GM18526 (cell line): Measurements from ENCODE around the gene RASA2.

Experiments used
- POLR2A ChIP-seq: IDR thresholded peaks from 3 replicates; pipeline ENCODE4 v1.6.1; 2011; ENCODE audit not compliant: insufficient read length; ENCODE audit errors: extremely low read depth

RASA2 gene

GRCh38 chr3:141452773-141453172, 34.1 kb upstream of the RASA2 start:
- no peak for TF ChIP-seq POLR2A

- TF ChIP-seq POLR2A = no peak
Observed at GRCh38 chr3:141454054-141454453, 32.8 kb upstream of the RASA2 start.

- no peak for TF ChIP-seq POLR2A
Observed at GRCh38 chr3:141454906-141455602, 31.8 kb upstream of the RASA2 start.

- TF ChIP-seq POLR2A = no peak
Observed at GRCh38 chr3:141455603-141456300, 31.1 kb upstream of the RASA2 start.

GRCh38 chr3:141456301-141456625, 30.6 kb upstream of the RASA2 start:
- TF ChIP-seq POLR2A = no peak

GRCh38 chr3:141457624-141458236, 29.1 kb upstream of the RASA2 start:
- TF ChIP-seq POLR2A = no peak

- TF ChIP-seq POLR2A = no peak
Observed at GRCh38 chr3:141459008-141459407, 27.8 kb upstream of the RASA2 start.

GRCh38 chr3:141460097-141460704, 26.6 kb upstream of the RASA2 start:
- no peak for TF ChIP-seq POLR2A

GRCh38 chr3:141462176-141462859, 24.5 kb upstream of the RASA2 start:
- TF ChIP-seq POLR2A = no peak

- TF ChIP-seq POLR2A = no peak
Observed at GRCh38 chr3:141465221-141465620, 21.6 kb upstream of the RASA2 start.

- no peak for TF ChIP-seq POLR2A
Observed at GRCh38 chr3:141466633-141467169, 20.1 kb upstream of the RASA2 start.

GRCh38 chr3:141469720-141470119, 17.1 kb upstream of the RASA2 start:
- TF ChIP-seq POLR2A = no peak

- TF ChIP-seq POLR2A = no peak
Observed at GRCh38 chr3:141471160-141471559, 15.7 kb upstream of the RASA2 start.

GRCh38 chr3:141476033-141476432, 10.8 kb upstream of the RASA2 start:
- TF ChIP-seq POLR2A = no peak

- TF ChIP-seq POLR2A = no peak
Observed at GRCh38 chr3:141477224-141477623, 9.6 kb upstream of the RASA2 start.
